Progenitor cell of endocrine pancreas (in vitro differentiated cells): ENCODE data around the gene AGO3. TPM values are rescaled to one million over a fixed set of nuclear protein-coding genes. Genes with fewer than 3 reads are reported as not detected.

Source experiments
- DNase-seq: peaks from one replicate; pipeline ENCODE4 v3.0.0; 2021; ENCODE audit warnings: low spot score; ENCODE audit not compliant: unreplicated experiment
- H3K27ac Mint-ChIP-seq: 2 replicates; pipeline ENCODE4 v1.8.0; 2021; ENCODE audit warnings: mild to moderate bottlenecking, moderate library complexity, mixed read lengths
- H3K27me3 Mint-ChIP-seq: 2 replicates; pipeline ENCODE4 v1.8.0; 2021; ENCODE audit warnings: mixed read lengths
- H3K36me3 Mint-ChIP-seq: 2 replicates; pipeline ENCODE4 v1.8.0; 2022; ENCODE audit warnings: mixed read lengths; ENCODE audit not compliant: insufficient read depth
- H3K4me1 Mint-ChIP-seq: 2 replicates; pipeline ENCODE4 v1.8.0; 2021; ENCODE audit warnings: low read depth, mixed read lengths
- H3K4me3 Mint-ChIP-seq: 2 replicates; pipeline ENCODE4 v1.8.0; 2021; ENCODE audit warnings: low read depth, mild to moderate bottlenecking, moderate library complexity, mixed read lengths
- H3K9me3 Mint-ChIP-seq: 2 replicates; pipeline ENCODE4 v1.8.0; 2021; ENCODE audit warnings: low read depth, mixed read lengths
- CTCF ChIP-seq: fragments of 200-600 bp; sonication (generic); IDR thresholded peaks from one replicate; pipeline ENCODE4 v1.5.0; 2021; ENCODE audit warnings: antibody characterized with exemption, mild to moderate bottlenecking; ENCODE audit not compliant: unreplicated experiment
- total RNA-seq: library from RNA; stranded (reverse); gene quantifications from 2 replicates; pipeline ENCODE4 v1.2.1, GENCODE V29; 2021

AGO3 gene
- total RNA-seq, 1 donor from 2014 or later, result 40.8 TPM

- Mint-ChIP-seq H3K4me3 (no peak overlapping the region), H3K4me1 (no peaks in the 10 kb centered on the region), H3K27ac (no peak overlapping the region), H3K9me3 (no peaks in the 10 kb centered on the region), H3K36me3 (no peaks in the 10 kb centered on the region), H3K27me3 (peaks cover 9% of the 10 kb centered on the region)
- TF ChIP-seq CTCF, result no peak
- no peak for DNase-seq
These were observed 178.3 kb downstream of the AGO3 start for GRCh38 chr1:36109041-36109679.

- TF ChIP-seq CTCF, result no peak
- Mint-ChIP-seq H3K4me3 (no peak overlapping the region), H3K27me3 (peaks cover 9% of the 10 kb centered on the region), H3K4me1 (no peaks in the 10 kb centered on the region), H3K27ac (no peak overlapping the region), H3K36me3 (no peaks in the 10 kb centered on the region), H3K9me3 (no peaks in the 10 kb centered on the region)
- DNase-seq, result no peak
These were observed 180.2 kb downstream of the AGO3 start for GRCh38 chr1:36111151-36111550.

GRCh38 chr1:36112823-36113222 is 181.9 kb downstream of the AGO3 start:
- no peaks in the 10 kb centered on the region for H3K9me3 Mint-ChIP-seq
- H3K27ac Mint-ChIP-seq, result no peak overlapping the region
- TF ChIP-seq CTCF, result no peak
- H3K36me3 Mint-ChIP-seq, result no peaks in the 10 kb centered on the region
- no peaks in the 10 kb centered on the region for H3K4me1 Mint-ChIP-seq
- no peak for DNase-seq
- no peak overlapping the region for H3K4me3 Mint-ChIP-seq
- peaks cover 15% of the 10 kb centered on the region for H3K27me3 Mint-ChIP-seq

- no peaks in the 10 kb centered on the region for H3K36me3 Mint-ChIP-seq
- H3K4me3 Mint-ChIP-seq, result no peak overlapping the region
- peaks cover 12% of the 10 kb centered on the region for H3K27me3 Mint-ChIP-seq
- no peak overlapping the region for H3K27ac Mint-ChIP-seq
- H3K4me1 Mint-ChIP-seq, result no peaks in the 10 kb centered on the region
- DNase-seq, result no peak
- H3K9me3 Mint-ChIP-seq, result no peaks in the 10 kb centered on the region
- no peak for TF ChIP-seq CTCF
These were observed 183.5 kb downstream of the AGO3 start for GRCh38 chr1:36114371-36114770.

GRCh38 chr1:36115200-36115669 is 184.3 kb downstream of the AGO3 start:
- Mint-ChIP-seq H3K36me3 (no peaks in the 10 kb centered on the region), H3K4me1 (no peaks in the 10 kb centered on the region)
- DNase-seq, result no peak

More at GRCh38 chr1:36115200-36115669, 184.3 kb downstream of the AGO3 start:
- Mint-ChIP-seq H3K27me3 (peaks cover 15% of the 10 kb centered on the region), H3K27ac (no peak overlapping the region), H3K9me3 (no peaks in the 10 kb centered on the region), H3K4me3 (no peak overlapping the region)
- no peak for TF ChIP-seq CTCF
